ENCODE data around the gene FBXW7.

DNA sequence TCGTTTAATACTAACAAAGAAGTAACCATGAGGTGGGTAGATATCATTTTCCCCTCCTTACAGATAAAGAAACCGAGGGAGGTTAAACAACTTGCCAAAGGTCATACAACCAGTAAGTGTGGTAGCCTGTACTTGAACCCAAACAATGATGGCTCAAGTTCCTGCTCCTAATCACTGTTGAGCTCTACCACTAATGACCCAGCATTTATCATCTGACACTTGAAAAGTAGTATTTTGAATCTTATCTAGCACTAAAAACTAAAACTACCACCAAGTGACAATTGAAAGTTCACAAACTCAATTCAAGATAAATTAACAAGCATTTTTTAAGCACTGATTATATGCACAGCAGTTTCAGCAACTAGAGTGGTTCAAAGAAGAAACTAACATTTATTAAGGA lies 13.1 kb downstream of the FBXW7 start:
- TF ChIP-seq, protein P1, sequence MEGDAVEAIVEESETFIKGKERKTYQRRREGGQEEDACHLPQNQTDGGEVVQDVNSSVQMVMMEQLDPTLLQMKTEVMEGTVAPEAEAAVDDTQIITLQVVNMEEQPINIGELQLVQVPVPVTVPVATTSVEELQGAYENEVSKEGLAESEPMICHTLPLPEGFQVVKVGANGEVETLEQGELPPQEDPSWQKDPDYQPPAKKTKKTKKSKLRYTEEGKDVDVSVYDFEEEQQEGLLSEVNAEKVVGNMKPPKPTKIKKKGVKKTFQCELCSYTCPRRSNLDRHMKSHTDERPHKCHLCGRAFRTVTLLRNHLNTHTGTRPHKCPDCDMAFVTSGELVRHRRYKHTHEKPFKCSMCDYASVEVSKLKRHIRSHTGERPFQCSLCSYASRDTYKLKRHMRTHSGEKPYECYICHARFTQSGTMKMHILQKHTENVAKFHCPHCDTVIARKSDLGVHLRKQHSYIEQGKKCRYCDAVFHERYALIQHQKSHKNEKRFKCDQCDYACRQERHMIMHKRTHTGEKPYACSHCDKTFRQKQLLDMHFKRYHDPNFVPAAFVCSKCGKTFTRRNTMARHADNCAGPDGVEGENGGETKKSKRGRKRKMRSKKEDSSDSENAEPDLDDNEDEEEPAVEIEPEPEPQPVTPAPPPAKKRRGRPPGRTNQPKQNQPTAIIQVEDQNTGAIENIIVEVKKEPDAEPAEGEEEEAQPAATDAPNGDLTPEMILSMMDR (IDR thresholded peaks at IDR 0.05; ENCODE audit: poor library complexity) = no peak
- no peak for TF ChIP-seq EZH2phosphoT487 (IDR thresholded peaks at IDR 0.05; ENCODE audit: low read depth, severe bottlenecking, unreplicated experiment)

All from hepatocyte (in vitro differentiated cells).